Daoy (cell line): ENCODE results near the gene DGKZ. TPM values are rescaled to one million over a fixed set of nuclear protein-coding genes. Genes with fewer than 3 reads are reported as not detected.

Experiments
- total RNA-seq: library from RNA; depleted of rRNA; stranded (reverse); fragments of >200 nt; shearing (Covaris generic); gene quantifications from 2 replicates; pipeline ENCODE4 v1.2.3, GENCODE V29; 2014; rRNA removed

The DGKZ gene
- total RNA-seq, 1 experiment from 2014 or later: 41.4 TPM

Other genes starting within 250 kb of the DGKZ start
- 4.8 and 11.3 TPM in 2 replicates for gene PHF21A, start 226.0 kb upstream of the DGKZ start, total RNA-seq
- gene CREB3L1, start 69.8 kb upstream of the DGKZ start, total RNA-seq: 4.6 and 9.7 TPM in 2 replicates
- 157 and 177 TPM in 2 replicates for gene MDK, start 34.2 kb downstream of the DGKZ start, total RNA-seq
- not detected in 2 replicates for gene CHRM4, start 44.3 kb downstream of the DGKZ start, total RNA-seq
- 16.1 and 19.2 TPM in 2 replicates for gene AMBRA1, start 246.6 kb downstream of the DGKZ start, total RNA-seq